Measurements from ENCODE around the gene DUSP3. TPM values are rescaled to one million over a fixed set of nuclear protein-coding genes. Genes with fewer than 3 reads are reported as not detected.

The DUSP3 gene
- total and polyA plus RNA-seq, 2 experiments from 2014 or later = 23.1 to 24.9 TPM

- TF ChIP-seq EZH2phosphoT487 (IDR thresholded peaks at IDR 0.05; ENCODE audit: insufficient read depth, low read depth) (no peak), EZH2 (IDR thresholded peaks at IDR 0.05; ENCODE audit: insufficient read depth, poor library complexity, severe bottlenecking) (no peak)
- no peak for DNase-seq
- no peaks in the 10 kb centered on the region for H3K9me3 ChIP-seq (ENCODE audit: low read depth)
- no peak overlapping the region for H3K27ac ChIP-seq
- no peaks in the 10 kb centered on the region for H3K27me3 ChIP-seq (replicated peaks; ENCODE audit: insufficient read depth)
- peaks cover 4% of the 10 kb centered on the region; the same call in 1 of the 2 replicates for H3K4me1 ChIP-seq (ENCODE audit: insufficient read depth)
- H3K4me2 ChIP-seq (ENCODE audit: unreplicated experiment) = no peak overlapping the region
- H3K9ac ChIP-seq = no peak overlapping the region
- H3K9me2 ChIP-seq (ENCODE audit: insufficient read depth) = no peaks in the 10 kb centered on the region
- WGBS, 2 experiments (ENCODE audit: low coverage in 1 of 2, low lambda C conversion rate in 2 of 2, missing lambda C conversion rate in 2 of 2) = 92 to 97% methylated on average over 7 of the region's 7 CpGs
- H3F3A ChIP-seq (ENCODE audit: insufficient read depth) = peaks cover 23% of the 10 kb centered on the region
- H3K36me3 ChIP-seq (ENCODE audit: low read depth) = peaks cover 17% of the 10 kb centered on the region; the same call in 1 of the 2 replicates
- H2AFZ ChIP-seq = no peak overlapping the region
- no peaks in the 10 kb centered on the region for H3K79me2 ChIP-seq (ENCODE audit: insufficient read depth)
- H3K4me3 ChIP-seq = no peak overlapping the region
- in situ Hi-C loops (cut with MboI) = no loop called here
- no peaks in the 10 kb centered on the region for H4K20me1 ChIP-seq (ENCODE audit: insufficient read depth)
These were observed 9.8 kb downstream of the DUSP3 start for GRCh38 chr17:43768943-43769342.

DNA sequence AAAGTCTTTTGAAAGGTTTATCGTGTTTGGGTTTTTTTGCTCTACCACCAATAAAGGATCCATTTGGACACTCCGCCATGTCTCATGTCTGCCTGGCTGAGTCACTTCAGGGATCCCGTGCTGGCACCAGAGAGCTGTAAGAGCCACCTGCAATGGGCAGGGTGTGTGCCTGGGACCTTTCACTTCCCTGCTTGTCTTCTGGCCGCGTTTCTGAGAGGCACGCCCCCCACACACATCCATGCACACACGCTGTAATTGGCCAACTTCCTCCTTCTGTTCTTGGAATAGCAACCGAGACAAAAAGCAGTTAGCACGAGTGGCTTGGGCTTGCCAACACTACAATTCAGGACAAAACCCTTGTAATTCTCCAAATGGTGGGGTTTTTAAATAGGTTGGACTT is 10.4 kb downstream of the DUSP3 start:
- H2AFZ ChIP-seq = no peak overlapping the region
- peaks cover 4% of the 10 kb centered on the region; the same call in 1 of the 2 replicates for H3K4me1 ChIP-seq (ENCODE audit: insufficient read depth)
- no peak overlapping the region for H3K4me3 ChIP-seq
- H3K9me3 ChIP-seq (ENCODE audit: low read depth) = no peaks in the 10 kb centered on the region
- 51 to 55% methylated on average over 9 of the region's 9 CpGs for WGBS, 2 experiments (ENCODE audit: low coverage in 1 of 2, low lambda C conversion rate in 2 of 2, missing lambda C conversion rate in 2 of 2)
- H3K27ac ChIP-seq = no peak overlapping the region
- TF ChIP-seq EZH2 (IDR thresholded peaks at IDR 0.05; ENCODE audit: insufficient read depth, poor library complexity, severe bottlenecking) = no peak
- no peak for TF ChIP-seq EZH2phosphoT487 (IDR thresholded peaks at IDR 0.05; ENCODE audit: insufficient read depth, low read depth)
- H3K36me3 ChIP-seq (ENCODE audit: low read depth) = peaks cover 16% of the 10 kb centered on the region; the same call in 1 of the 2 replicates
- H3F3A ChIP-seq (ENCODE audit: insufficient read depth) = peaks cover 23% of the 10 kb centered on the region
- no peak overlapping the region for H3K9ac ChIP-seq
- no peaks in the 10 kb centered on the region for H3K9me2 ChIP-seq (ENCODE audit: insufficient read depth)
- H3K4me2 ChIP-seq (ENCODE audit: unreplicated experiment) = no peak overlapping the region
- DNase-seq = no peak
- in situ Hi-C loops (cut with MboI) = no loop called here
- no peaks in the 10 kb centered on the region for H3K79me2 ChIP-seq (ENCODE audit: insufficient read depth)
- no peaks in the 10 kb centered on the region for H3K27me3 ChIP-seq (replicated peaks; ENCODE audit: insufficient read depth)
- H4K20me1 ChIP-seq (ENCODE audit: insufficient read depth) = no peaks in the 10 kb centered on the region

- Histone ChIP-seq H3K4me1 (ENCODE audit: insufficient read depth) (peaks cover 4% of the 10 kb centered on the region; the same call in 1 of the 2 replicates), H3K9me3 (ENCODE audit: low read depth) (no peaks in the 10 kb centered on the region), H3K9me2 (ENCODE audit: insufficient read depth) (no peaks in the 10 kb centered on the region), H3K9ac (no peak overlapping the region), H3K4me3 (no peak overlapping the region), H3K36me3 (ENCODE audit: low read depth) (peaks cover 9% of the 10 kb centered on the region; the same call in 1 of the 2 replicates), H3K27ac (no peak overlapping the region), H3K27me3 (replicated peaks; ENCODE audit: insufficient read depth) (no peaks in the 10 kb centered on the region), H4K20me1 (ENCODE audit: insufficient read depth) (no peaks in the 10 kb centered on the region), H3K79me2 (ENCODE audit: insufficient read depth) (no peaks in the 10 kb centered on the region), H3K4me2 (ENCODE audit: unreplicated experiment) (no peak overlapping the region), H2AFZ (no peak overlapping the region), H3F3A (ENCODE audit: insufficient read depth) (peaks cover 23% of the 10 kb centered on the region)
- no peak for TF ChIP-seq EZH2phosphoT487 (IDR thresholded peaks at IDR 0.05; ENCODE audit: insufficient read depth, low read depth)
- DNase-seq = no peak
- in situ Hi-C loops (cut with MboI) = no loop called here
- 78% methylated on average over 5 of the region's 5 CpGs for WGBS, 2 experiments (ENCODE audit: low coverage in 1 of 2, low lambda C conversion rate in 2 of 2, missing lambda C conversion rate in 2 of 2)
These were observed 11.1 kb downstream of the DUSP3 start for GRCh38 chr17:43767713-43768059.

DNA sequence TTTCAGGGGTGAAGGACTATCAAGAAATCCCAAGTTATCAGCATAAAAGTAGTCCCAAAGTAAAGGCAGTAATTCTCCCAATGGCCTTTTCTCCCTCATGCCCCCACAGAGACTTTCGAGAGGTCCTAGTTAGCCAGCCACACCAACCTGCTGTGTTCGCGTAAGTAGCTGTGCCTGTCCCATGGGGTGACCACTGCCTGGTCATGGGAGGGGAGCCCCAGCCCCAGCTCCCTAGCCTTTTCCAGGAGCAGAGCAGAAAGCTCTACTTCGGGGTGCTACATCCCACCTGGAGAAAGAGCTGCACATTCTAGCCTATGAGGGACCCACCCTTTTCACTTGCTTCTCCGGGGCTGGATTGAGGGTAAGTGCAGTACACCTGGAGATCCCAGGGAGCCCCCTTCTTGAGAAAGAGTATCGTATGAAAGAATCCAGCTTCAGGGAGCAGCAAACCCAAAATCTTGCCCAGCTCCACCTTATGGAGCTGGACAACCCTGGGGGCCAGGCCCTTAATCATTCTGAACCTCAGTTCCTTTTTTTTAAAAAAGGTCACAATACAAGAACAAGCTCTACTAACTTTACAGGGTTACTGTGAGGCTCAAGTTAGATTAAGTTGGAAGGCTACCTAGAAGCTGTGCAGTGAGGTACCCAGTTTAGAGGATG is 11.6 kb downstream of the DUSP3 start:
- Histone ChIP-seq H3F3A (ENCODE audit: insufficient read depth) (peaks cover 23% of the 10 kb centered on the region), H3K9ac (no peak overlapping the region), H3K4me2 (ENCODE audit: unreplicated experiment) (no peak overlapping the region), H2AFZ (no peak overlapping the region), H3K9me3 (ENCODE audit: low read depth) (no peaks in the 10 kb centered on the region), H3K79me2 (ENCODE audit: insufficient read depth) (no peaks in the 10 kb centered on the region), H3K9me2 (ENCODE audit: insufficient read depth) (no peaks in the 10 kb centered on the region), H3K36me3 (ENCODE audit: low read depth) (0 out of 2 replicates have a peak, but pooled peaks cover 7% of the 10 kb centered on the region), H3K27ac (no peak overlapping the region), H3K27me3 (replicated peaks; ENCODE audit: insufficient read depth) (no peaks in the 10 kb centered on the region), H3K4me1 (ENCODE audit: insufficient read depth) (peaks cover 4% of the 10 kb centered on the region; the same call in 1 of the 2 replicates), H4K20me1 (ENCODE audit: insufficient read depth) (no peaks in the 10 kb centered on the region), H3K4me3 (no peak overlapping the region)
- no peak for DNase-seq
- no peak for TF ChIP-seq EZH2phosphoT487 (IDR thresholded peaks at IDR 0.05; ENCODE audit: insufficient read depth, low read depth)
- TF ChIP-seq EZH2 (IDR thresholded peaks at IDR 0.05; ENCODE audit: insufficient read depth, poor library complexity, severe bottlenecking) = no peak
- WGBS, 2 experiments (ENCODE audit: low coverage in 1 of 2, low lambda C conversion rate in 2 of 2, missing lambda C conversion rate in 2 of 2) = 78 to 81% methylated on average over 6 of the region's 6 CpGs
- in situ Hi-C loops (cut with MboI) = no loop called here

Measured in GM23248 (cell line).